ENCODE data around the gene FBXO48.

FBXO48 gene

GRCh38 chr2:68411397-68412126 lies 55.5 kb downstream of the FBXO48 start:
- no peak for DNase-seq (ENCODE audit: low read depth)
